Nephron (organoid): ENCODE data around the gene COL6A1.

Experiments used
- H3K27ac Mint-ChIP-seq, 3 experiments: 2 replicates each; pipeline ENCODE4 v1.8.0; 2020; ENCODE audit warnings: mixed read lengths in 3 of 3, mild to moderate bottlenecking in 2 of 3, moderate library complexity in 1 of 3
- H3K27me3 Mint-ChIP-seq: 2 replicates; pipeline ENCODE4 v1.8.0; 2021; ENCODE audit warnings: low read depth, mild to moderate bottlenecking, moderate library complexity, mixed read lengths
- H3K36me3 Mint-ChIP-seq: 2 replicates; pipeline ENCODE4 v1.8.0; 2020; ENCODE audit warnings: low read depth, mixed read lengths
- H3K4me1 Mint-ChIP-seq: 2 replicates; pipeline ENCODE4 v1.8.0; 2020; ENCODE audit warnings: mixed read lengths
- H3K4me3 Mint-ChIP-seq, 3 experiments: 2 replicates each; pipeline ENCODE4 v1.8.0; 2020; ENCODE audit warnings: mild to moderate bottlenecking in 3 of 3, mixed read lengths in 3 of 3, moderate library complexity in 2 of 3
- H3K9me3 Mint-ChIP-seq: 2 replicates; pipeline ENCODE4 v1.8.0; 2020; ENCODE audit warnings: mixed read lengths
- TF ChIP-seq, protein P1 (sequence below), 3 experiments: fragments of 200-600 bp; sonication (generic); IDR thresholded peaks; one replicate each; pipeline ENCODE4 v1.5.0; 2021; ENCODE audit warnings: antibody characterized with exemption in 3 of 3; ENCODE audit not compliant: unreplicated experiment in 3 of 3

COL6A1 gene

DNA sequence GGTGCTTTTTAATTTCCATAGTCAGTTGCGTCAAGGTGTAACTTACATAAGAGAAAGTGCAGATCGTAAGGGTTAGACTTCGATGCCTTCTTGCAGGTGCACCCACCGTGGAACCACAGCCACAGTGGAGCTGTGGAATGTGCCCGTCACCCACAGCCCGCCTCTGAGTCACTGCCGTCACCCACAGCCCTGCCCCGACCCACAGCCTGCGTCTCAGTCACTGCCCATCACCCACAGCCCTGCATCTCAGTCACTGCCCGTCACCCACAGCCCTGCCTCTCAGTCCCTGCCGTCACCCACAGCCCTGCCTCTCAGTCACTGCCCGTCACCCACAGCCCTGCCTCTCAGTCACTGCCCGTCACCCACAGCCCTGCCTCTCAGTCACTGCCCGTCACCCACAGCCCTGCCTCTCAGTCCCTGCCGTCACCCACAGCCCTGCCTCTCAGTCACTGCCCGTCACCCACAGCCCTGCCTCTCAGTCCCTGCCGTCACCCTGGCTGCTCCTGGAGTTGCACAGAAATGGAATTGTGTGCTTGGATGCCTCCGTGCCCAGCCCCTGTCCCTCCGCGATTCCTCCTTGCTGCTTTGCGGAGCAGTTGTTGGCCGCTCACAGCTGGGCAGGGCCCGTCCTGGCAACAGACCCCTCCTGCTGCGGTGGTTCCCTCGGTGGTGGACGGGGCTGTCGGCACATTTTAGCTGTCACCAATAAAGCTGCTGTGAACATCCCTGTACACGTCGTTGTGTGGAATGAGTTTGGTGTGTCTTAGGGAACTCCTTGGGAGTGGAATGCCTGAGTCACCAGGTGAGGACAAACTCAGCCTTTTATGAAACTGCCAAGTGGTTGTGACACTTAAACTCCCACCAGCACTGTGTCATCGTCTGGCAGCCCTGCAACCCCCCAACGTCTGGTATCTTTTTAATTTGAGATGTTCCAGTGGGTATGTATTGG is 71.4 kb downstream of the COL6A1 start:
- H3K27me3 Mint-ChIP-seq, result peaks cover 3% of the 10 kb centered on the region
- TF ChIP-seq, protein P1, sequence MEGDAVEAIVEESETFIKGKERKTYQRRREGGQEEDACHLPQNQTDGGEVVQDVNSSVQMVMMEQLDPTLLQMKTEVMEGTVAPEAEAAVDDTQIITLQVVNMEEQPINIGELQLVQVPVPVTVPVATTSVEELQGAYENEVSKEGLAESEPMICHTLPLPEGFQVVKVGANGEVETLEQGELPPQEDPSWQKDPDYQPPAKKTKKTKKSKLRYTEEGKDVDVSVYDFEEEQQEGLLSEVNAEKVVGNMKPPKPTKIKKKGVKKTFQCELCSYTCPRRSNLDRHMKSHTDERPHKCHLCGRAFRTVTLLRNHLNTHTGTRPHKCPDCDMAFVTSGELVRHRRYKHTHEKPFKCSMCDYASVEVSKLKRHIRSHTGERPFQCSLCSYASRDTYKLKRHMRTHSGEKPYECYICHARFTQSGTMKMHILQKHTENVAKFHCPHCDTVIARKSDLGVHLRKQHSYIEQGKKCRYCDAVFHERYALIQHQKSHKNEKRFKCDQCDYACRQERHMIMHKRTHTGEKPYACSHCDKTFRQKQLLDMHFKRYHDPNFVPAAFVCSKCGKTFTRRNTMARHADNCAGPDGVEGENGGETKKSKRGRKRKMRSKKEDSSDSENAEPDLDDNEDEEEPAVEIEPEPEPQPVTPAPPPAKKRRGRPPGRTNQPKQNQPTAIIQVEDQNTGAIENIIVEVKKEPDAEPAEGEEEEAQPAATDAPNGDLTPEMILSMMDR (IDR thresholded peaks at IDR 0.05; ENCODE audit: unreplicated experiment in 3 of 3), result no peak
- H3K4me3 Mint-ChIP-seq, result no peak overlapping the region
- peaks cover 2% of the 10 kb centered on the region for H3K9me3 Mint-ChIP-seq
- peaks cover 42% of the 10 kb centered on the region for H3K4me1 Mint-ChIP-seq
- peak overlapping the region in 2 of 3 experiments; percentile 96 to 98 for H3K27ac Mint-ChIP-seq
- no peaks in the 10 kb centered on the region for H3K36me3 Mint-ChIP-seq

DNA sequence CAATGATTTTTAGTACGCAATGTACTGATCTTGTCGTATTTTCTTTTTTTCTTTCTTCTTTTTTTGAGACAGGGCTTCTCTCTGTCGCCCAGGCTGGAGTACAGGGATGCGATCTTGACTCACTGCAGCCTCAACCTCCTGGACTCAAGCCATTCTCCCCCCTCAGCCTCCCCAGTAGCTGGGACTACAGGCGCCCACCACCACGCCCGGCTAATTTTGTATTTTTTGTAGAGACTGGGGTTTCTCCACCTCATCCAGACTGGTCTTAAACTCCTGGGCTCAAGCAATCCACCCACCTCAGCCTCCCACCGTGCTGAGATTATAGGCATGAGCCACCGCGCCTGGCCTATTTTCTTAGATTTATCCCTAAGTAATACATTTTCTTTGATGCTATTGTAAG is 72.5 kb downstream of the COL6A1 start:
- TF ChIP-seq, protein P1 (IDR thresholded peaks at IDR 0.05; ENCODE audit: unreplicated experiment in 3 of 3), result no peak
- H3K27ac Mint-ChIP-seq, result peak overlapping the region in 2 of 3 experiments; percentile 96 to 98
- peak overlapping the region in 1 of 3 experiments; percentile 35 for H3K4me3 Mint-ChIP-seq
- no peaks in the 10 kb centered on the region for H3K36me3 Mint-ChIP-seq
- H3K9me3 Mint-ChIP-seq, result peaks cover 5% of the 10 kb centered on the region
- peaks cover 10% of the 10 kb centered on the region for H3K27me3 Mint-ChIP-seq
- peaks cover 49% of the 10 kb centered on the region for H3K4me1 Mint-ChIP-seq

DNA sequence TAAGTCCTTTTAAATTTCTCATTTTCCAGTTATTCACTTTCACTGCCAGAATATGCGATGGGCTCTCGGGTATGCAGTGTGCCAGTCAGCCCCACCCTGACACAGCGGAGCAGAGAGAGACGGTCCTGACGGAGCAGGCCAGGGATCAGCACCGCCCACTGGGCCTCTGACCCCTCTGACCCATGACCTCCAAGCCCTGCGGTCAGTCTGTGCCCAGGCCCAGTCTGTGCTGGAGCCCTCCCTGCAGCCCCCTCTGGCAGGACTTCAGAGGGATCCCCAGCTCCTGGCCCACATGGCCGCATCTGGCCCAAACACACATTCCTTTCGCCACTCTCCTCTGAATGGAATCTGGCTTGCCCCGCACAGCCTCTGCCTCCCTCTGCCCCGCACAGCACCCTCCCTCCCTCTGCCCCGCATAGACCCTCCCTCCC is 72.9 kb downstream of the COL6A1 start:
- peak overlapping the region in 2 of 3 experiments; percentile 32 to 35 for H3K4me3 Mint-ChIP-seq
- H3K4me1 Mint-ChIP-seq, result peaks cover 49% of the 10 kb centered on the region
- H3K9me3 Mint-ChIP-seq, result peaks cover 8% of the 10 kb centered on the region
- H3K27me3 Mint-ChIP-seq, result peaks cover 10% of the 10 kb centered on the region
- TF ChIP-seq, protein P1 (IDR thresholded peaks at IDR 0.05; ENCODE audit: unreplicated experiment in 3 of 3), result no peak
- peak overlapping the region in 2 of 3 experiments; percentile 96 to 98 for H3K27ac Mint-ChIP-seq
- H3K36me3 Mint-ChIP-seq, result no peaks in the 10 kb centered on the region
